BLaER1 (cell line): ENCODE measurements around the gene DBX1.

Experiments used
- H3K27ac ChIP-seq: shearing (Covaris generic); formaldehyde crosslinking; 2 replicates; pipeline ENCODE4 v1.8.1; 2022
- H3K27me3 ChIP-seq: shearing (Covaris generic); formaldehyde crosslinking; 2 replicates; pipeline ENCODE4 v1.8.1; 2022
- H3K36me3 ChIP-seq: shearing (Covaris generic); formaldehyde crosslinking; 2 replicates; pipeline ENCODE4 v1.8.1; 2022
- H3K4me1 ChIP-seq: shearing (Covaris generic); formaldehyde crosslinking; 2 replicates; pipeline ENCODE4 v1.8.1; 2022
- H3K4me2 ChIP-seq: shearing (Covaris generic); formaldehyde crosslinking; 2 replicates; pipeline ENCODE4 v1.8.1; 2022
- H3K4me3 ChIP-seq: shearing (Covaris generic); formaldehyde crosslinking; 2 replicates; pipeline ENCODE4 v1.8.1; 2022
- H3K9ac ChIP-seq: shearing (Covaris generic); formaldehyde crosslinking; 2 replicates; pipeline ENCODE4 v1.8.1; 2022
- H3K9me3 ChIP-seq: shearing (Covaris generic); formaldehyde crosslinking; 2 replicates; pipeline ENCODE4 v1.8.1; 2022
- H4K20me1 ChIP-seq: shearing (Covaris generic); formaldehyde crosslinking; 2 replicates; pipeline ENCODE4 v1.8.1; 2022
- Cebpa-rat ChIP-seq: shearing (Covaris generic); IDR thresholded peaks from 2 replicates; pipeline ENCODE4 v1.8.1; 2022

The DBX1 gene

DNA sequence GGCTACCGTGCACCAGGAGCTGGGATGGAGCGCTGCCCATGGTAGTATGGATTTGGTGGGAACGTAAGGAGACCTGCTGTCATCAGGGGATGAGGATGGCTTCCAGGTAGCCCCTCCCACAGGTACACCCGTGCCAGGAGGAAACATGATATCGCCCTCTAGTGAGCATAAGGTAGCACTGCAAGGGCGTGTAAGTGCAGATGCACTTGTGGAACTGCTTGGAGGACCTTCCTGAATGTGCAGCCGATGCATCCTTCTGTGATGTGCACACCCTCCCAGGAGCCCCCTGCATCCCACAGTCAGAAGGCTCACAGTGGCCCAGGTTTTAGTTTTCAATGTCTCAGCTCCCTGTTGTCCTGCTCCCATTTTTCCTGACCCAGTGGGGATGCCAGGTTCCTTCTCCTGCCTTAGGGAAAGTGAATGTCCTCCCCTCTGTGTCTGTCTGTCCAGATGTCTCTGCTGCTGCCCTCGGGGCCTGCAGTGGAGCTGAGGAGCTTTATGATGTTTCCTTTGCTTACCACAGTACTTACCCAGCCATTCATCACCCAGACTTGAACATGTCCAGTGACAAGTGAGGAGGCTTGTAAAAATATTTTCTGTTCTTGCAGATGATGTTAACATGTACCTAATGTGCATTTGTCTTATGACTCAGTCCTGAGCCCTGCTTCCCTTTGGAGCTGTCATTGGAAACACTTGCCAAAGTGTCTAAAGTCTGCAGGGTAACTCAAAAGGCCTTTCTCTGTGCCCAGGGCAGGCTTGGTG, 49.2 kb downstream of the DBX1 start:
- no peak overlapping the region for H3K27ac ChIP-seq
- no peaks in the 10 kb centered on the region for H3K36me3 ChIP-seq
- no peak for TF ChIP-seq Cebpa-rat
- no peaks in the 10 kb centered on the region for H3K9me3 ChIP-seq
- no peaks in the 10 kb centered on the region for H4K20me1 ChIP-seq
- H3K4me3 ChIP-seq: no peak overlapping the region
- H3K9ac ChIP-seq: no peak overlapping the region
- peaks cover 13% of the 10 kb centered on the region for H3K4me1 ChIP-seq
- no peak overlapping the region for H3K4me2 ChIP-seq
- no peaks in the 10 kb centered on the region for H3K27me3 ChIP-seq

- TF ChIP-seq Cebpa-rat: no peak
- H3K4me1 ChIP-seq: peaks cover 13% of the 10 kb centered on the region
- no peaks in the 10 kb centered on the region for H4K20me1 ChIP-seq
- no peak overlapping the region for H3K27ac ChIP-seq
- H3K9me3 ChIP-seq: no peaks in the 10 kb centered on the region
- no peak overlapping the region for H3K4me3 ChIP-seq
- H3K27me3 ChIP-seq: no peaks in the 10 kb centered on the region
- H3K36me3 ChIP-seq: no peaks in the 10 kb centered on the region
- no peak overlapping the region for H3K9ac ChIP-seq
- H3K4me2 ChIP-seq: no peak overlapping the region
Observed at GRCh38 chr11:20109731-20110445, 50.4 kb downstream of the DBX1 start.
